CD4-positive, alpha-beta T cell (primary cell): ENCODE measurements around the gene TOP2B. TPM values are rescaled to one million over a fixed set of nuclear protein-coding genes. Genes with fewer than 3 reads are reported as not detected.

Source experiments
- ATAC-seq: fragments of 200-7000 bp; cut with Tn5 transposase; one replicate; pipeline ENCODE4 v1.10.0; 2022; ENCODE audit warnings: mild to moderate bottlenecking; ENCODE audit not compliant: poor library complexity
- CTCF ChIA-PET: fragments of 350-600 bp; sonication (Branson Sonifier 250); formaldehyde crosslinking; loops from one replicate; lab custom pipeline; 2021; ENCODE audit warnings: antibody characterized with exemption, inconsistent platforms; lab: Charles Lee
- POLR2A ChIA-PET: fragments of 350-600 bp; sonication (Branson Sonifier 250); formaldehyde crosslinking; loops from one replicate; lab custom pipeline; 2021; ENCODE audit warnings: antibody characterized with exemption, inconsistent platforms; lab: Charles Lee
- DNase-seq, 14 experiments: peaks; one replicate each; pipeline ENCODE4 v3.0.0-alpha.2; 2013 to 2020; ENCODE audit warnings: mixed read lengths in 2 of 14
- H3K27ac ChIP-seq, 2 donors: one replicate each; pipeline versions ENCODE4 v1.5.1 to v1.7.0; 2013; ENCODE audit warnings: low read length in 2 of 2, low read depth in 1 of 2, mild to moderate bottlenecking in 1 of 2
- H3K27me3 ChIP-seq, 2 experiments: 1 replicate in 1 of 2; 2 replicates in 1 of 2; pipeline versions ENCODE4 v1.6.1 to v1.7.0; 2013; ENCODE audit warnings: low read length in 2 of 2, control low read depth in 1 of 2, mild to moderate bottlenecking in 1 of 2, moderate library complexity in 1 of 2; ENCODE audit not compliant: insufficient read depth in 2 of 2, control insufficient read depth in 1 of 2
- H3K36me3 ChIP-seq: one replicate; pipeline ENCODE4 v1.6.1; 2013; ENCODE audit warnings: low read length, control low read depth; ENCODE audit not compliant: insufficient read depth
- H3K4me1 ChIP-seq: one replicate; pipeline ENCODE4 v1.6.1; 2013; ENCODE audit warnings: low read length, control low read depth; ENCODE audit not compliant: insufficient read depth
- H3K4me3 ChIP-seq: one replicate; pipeline ENCODE4 v1.5.1; 2013; ENCODE audit warnings: mild to moderate bottlenecking, low read length, moderate library complexity
- H3K9me3 ChIP-seq, 2 experiments: 1 replicate in 1 of 2; 2 replicates in 1 of 2; pipeline versions ENCODE4 v1.6.1 to v1.7.0; 2013; ENCODE audit warnings: low read length in 2 of 2, mild to moderate bottlenecking in 2 of 2, control low read depth in 1 of 2, moderate library complexity in 1 of 2; ENCODE audit not compliant: control insufficient read depth in 1 of 2, insufficient read depth in 1 of 2
- H3K27ac Mint-ChIP-seq: one replicate; pipeline ENCODE4 v1.8.0; 2020; ENCODE audit warnings: mixed read lengths
- H3K27me3 Mint-ChIP-seq: one replicate; pipeline ENCODE4 v1.8.0; 2021; ENCODE audit warnings: mixed read lengths
- H3K36me3 Mint-ChIP-seq: one replicate; pipeline ENCODE4 v1.8.0; 2021; ENCODE audit warnings: low read depth, mixed read lengths
- H3K4me1 Mint-ChIP-seq: one replicate; pipeline ENCODE4 v1.8.0; 2021; ENCODE audit warnings: low read depth, mixed read lengths
- H3K4me3 Mint-ChIP-seq: one replicate; pipeline ENCODE4 v1.8.0; 2020; ENCODE audit warnings: mild to moderate bottlenecking, mixed read lengths
- H3K9me3 Mint-ChIP-seq: one replicate; pipeline ENCODE4 v1.8.0; 2020; ENCODE audit warnings: mixed read lengths
- CTCF ChIP-seq: fragments of 200-600 bp; IDR thresholded peaks from one replicate; pipeline ENCODE4 v1.8.0; 2022; ENCODE audit warnings: antibody characterized with exemption, mild to moderate bottlenecking
- intact Hi-C, 2 experiments: fragments of 100-400 bp; cut with DNase I in 1 of 2; cut with micrococcal nuclease in 1 of 2; formaldehyde crosslinking; loops; one replicate each; pipeline versions ENCODE4 v1.15.1 to v1.9.0; 2023 to 2025; cut with DNase I, micrococcal nuclease
- total RNA-seq, 174 experiments: library from RNA in 2 of 174; stranded (reverse) in 2 of 174; gene quantifications; one replicate each; pipeline ENCODE4 v1.2.3 and lab custom pipeline; 2021 to 2026

The TOP2B gene
- total RNA-seq, 2 experiments from 2014 or later, result 79.7 to 80.4 TPM

GRCh38 chr3:25708036-25708435 lies 43.3 kb upstream of the TOP2B start:
- ATAC-seq (no peak), DNase-seq (no peak)
- H3K9me3 Mint-ChIP-seq, result no peaks in the 10 kb centered on the region
- peaks cover 0 to 8% of the 10 kb centered on the region in 2 experiments for H3K27me3 ChIP-seq
- ChIA-PET POLR2A (no interaction called here), CTCF (no interaction called here)
- no peak overlapping the region for H3K27ac Mint-ChIP-seq
- no peaks in the 10 kb centered on the region for H3K4me1 Mint-ChIP-seq
- H3K27ac ChIP-seq, result no peak overlapping the region
- TF ChIP-seq CTCF, result no peak
- H3K27me3 Mint-ChIP-seq, result peaks cover 35% of the 10 kb centered on the region
- H3K4me1 ChIP-seq, result no peaks in the 10 kb centered on the region
- intact Hi-C loops, result no loop called here
- no peaks in the 10 kb centered on the region for H3K36me3 Mint-ChIP-seq
- H3K4me3 Mint-ChIP-seq, result no peak overlapping the region
- no peaks in the 10 kb centered on the region for H3K36me3 ChIP-seq
- no peaks in the 10 kb centered on the region for H3K9me3 ChIP-seq
- H3K4me3 ChIP-seq, result no peak overlapping the region

- Mint-ChIP-seq H3K36me3 (no peaks in the 10 kb centered on the region), H3K27ac (no peak overlapping the region), H3K9me3 (no peaks in the 10 kb centered on the region), H3K27me3 (peaks cover 35% of the 10 kb centered on the region), H3K4me3 (no peak overlapping the region), H3K4me1 (no peaks in the 10 kb centered on the region)
- intact Hi-C loops, result no loop called here
- no peak for DNase-seq
- Histone ChIP-seq H3K4me1 (no peaks in the 10 kb centered on the region), H3K9me3 (no peaks in the 10 kb centered on the region), H3K27ac (no peak overlapping the region), H3K27me3 (peaks cover 0 to 13% of the 10 kb centered on the region in 2 experiments), H3K4me3 (no peak overlapping the region), H3K36me3 (no peaks in the 10 kb centered on the region)
- no peak for ATAC-seq
- CTCF ChIA-PET, result no interaction called here
- POLR2A ChIA-PET, result no interaction called here
- TF ChIP-seq CTCF, result no peak
These were observed 42.7 kb upstream of the TOP2B start for GRCh38 chr3:25707268-25707926.

GRCh38 chr3:25706213-25706612 lies 41.5 kb upstream of the TOP2B start:
- Mint-ChIP-seq H3K4me3 (no peak overlapping the region), H3K27me3 (peaks cover 35% of the 10 kb centered on the region), H3K9me3 (no peaks in the 10 kb centered on the region), H3K27ac (no peak overlapping the region), H3K36me3 (no peaks in the 10 kb centered on the region), H3K4me1 (no peaks in the 10 kb centered on the region)
- no peak overlapping the region for H3K4me3 ChIP-seq
- peaks cover 0 to 13% of the 10 kb centered on the region in 2 experiments for H3K27me3 ChIP-seq
- intact Hi-C loops, result no loop called here
- CTCF ChIA-PET, result interaction anchor here (1.6 kb wide), 1 partner anchor 21 kb away, joined by 4 read pairs; no protein-coding TSS in a partner anchor
- H3K27ac ChIP-seq, result no peak overlapping the region
- no peaks in the 10 kb centered on the region for H3K4me1 ChIP-seq
- TF ChIP-seq CTCF, result no peak
- DNase-seq (no peak), ATAC-seq (no peak)
- no peaks in the 10 kb centered on the region for H3K9me3 ChIP-seq
- POLR2A ChIA-PET, result no interaction called here
- no peaks in the 10 kb centered on the region for H3K36me3 ChIP-seq
